Thoracic aorta (tissue), 2 donors: Measurements from ENCODE around the gene COL21A1. TPM values are rescaled to one million over a fixed set of nuclear protein-coding genes. Genes with fewer than 3 reads are reported as not detected.
A peak's percentile ranks its signal among the peaks of the same experiment; 100 is the strongest.

Experiments
- ATAC-seq: fragments of 150-250 bp; one replicate; pipeline ENCODE4 v1.8.0; 2017; ENCODE audit warnings: low read depth; ENCODE audit not compliant: insufficient number of reproducible peaks, low FRiP score
- DNase-seq: peaks from one replicate; pipeline ENCODE4 v3.0.0-alpha.2; 2020; ENCODE audit warnings: low spot score
- H3K27ac ChIP-seq, 2 donors: fragments of 200-600 bp; sonication (generic); 1 replicate in 1 of 2; 2 replicates in 1 of 2; pipeline ENCODE4 v1.5.1; 2016; ENCODE audit warnings: mild to moderate bottlenecking in 2 of 2, moderate library complexity in 2 of 2
- H3K27me3 ChIP-seq: fragments of 200-600 bp; sonication (generic); replicated peaks from 2 replicates; pipeline ENCODE4 v1.6.0; 2016; ENCODE audit warnings: mild to moderate bottlenecking; ENCODE audit not compliant: insufficient read depth
- H3K36me3 ChIP-seq: fragments of 200-600 bp; sonication (generic); one replicate; pipeline ENCODE4 v1.5.1; 2016
- H3K4me1 ChIP-seq, 2 donors: fragments of 200-600 bp; sonication (generic); 1 replicate in 1 of 2; 2 replicates in 1 of 2; pipeline versions ENCODE4 v1.5.1 to v1.6.0; 2016; ENCODE audit warnings: low read depth in 2 of 2, mild to moderate bottlenecking in 1 of 2; ENCODE audit not compliant: control insufficient read depth in 1 of 2
- H3K4me3 ChIP-seq: fragments of 200-600 bp; sonication (generic); 2 replicates; pipeline ENCODE4 v1.5.1; 2016; ENCODE audit warnings: mild to moderate bottlenecking
- H3K9me3 ChIP-seq: fragments of 200-600 bp; sonication (generic); 2 replicates; pipeline ENCODE4 v1.5.1; 2016
- total RNA-seq, 2 donors: library from RNA; depleted of rRNA; stranded (reverse); fragments of >200 nt; gene quantifications; one replicate each; pipeline versions ENCODE4 v1.1.0 to v1.2.3, GENCODE V29; 2016
- TF ChIP-seq, protein P1 (sequence below): fragments of 200-600 bp; sonication (generic); IDR thresholded peaks from one replicate; pipeline ENCODE4 v1.5.1; 2019; ENCODE audit warnings: antibody characterized with exemption

Gene COL21A1
- total RNA-seq, 2 donors from 2014 or later = 52.6 to 53.7 TPM

- DNase-seq (no peak), ATAC-seq (no peak)
- Histone ChIP-seq H3K27me3 (no peaks in the 10 kb centered on the region), H3K9me3 (peaks cover 3% of the 10 kb centered on the region), H3K36me3 (peaks cover 21% of the 10 kb centered on the region), H3K4me1 (peaks cover 8 to 28% of the 10 kb centered on the region in 2 donors), H3K4me3 (no peak overlapping the region), H3K27ac (peak overlapping the region in 1 of 2 donors; percentile 18)
- TF ChIP-seq, protein P1, sequence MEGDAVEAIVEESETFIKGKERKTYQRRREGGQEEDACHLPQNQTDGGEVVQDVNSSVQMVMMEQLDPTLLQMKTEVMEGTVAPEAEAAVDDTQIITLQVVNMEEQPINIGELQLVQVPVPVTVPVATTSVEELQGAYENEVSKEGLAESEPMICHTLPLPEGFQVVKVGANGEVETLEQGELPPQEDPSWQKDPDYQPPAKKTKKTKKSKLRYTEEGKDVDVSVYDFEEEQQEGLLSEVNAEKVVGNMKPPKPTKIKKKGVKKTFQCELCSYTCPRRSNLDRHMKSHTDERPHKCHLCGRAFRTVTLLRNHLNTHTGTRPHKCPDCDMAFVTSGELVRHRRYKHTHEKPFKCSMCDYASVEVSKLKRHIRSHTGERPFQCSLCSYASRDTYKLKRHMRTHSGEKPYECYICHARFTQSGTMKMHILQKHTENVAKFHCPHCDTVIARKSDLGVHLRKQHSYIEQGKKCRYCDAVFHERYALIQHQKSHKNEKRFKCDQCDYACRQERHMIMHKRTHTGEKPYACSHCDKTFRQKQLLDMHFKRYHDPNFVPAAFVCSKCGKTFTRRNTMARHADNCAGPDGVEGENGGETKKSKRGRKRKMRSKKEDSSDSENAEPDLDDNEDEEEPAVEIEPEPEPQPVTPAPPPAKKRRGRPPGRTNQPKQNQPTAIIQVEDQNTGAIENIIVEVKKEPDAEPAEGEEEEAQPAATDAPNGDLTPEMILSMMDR = no peak
These were observed 95.7 kb downstream of the COL21A1 start for GRCh38 chr6:56151609-56152224.

DNA sequence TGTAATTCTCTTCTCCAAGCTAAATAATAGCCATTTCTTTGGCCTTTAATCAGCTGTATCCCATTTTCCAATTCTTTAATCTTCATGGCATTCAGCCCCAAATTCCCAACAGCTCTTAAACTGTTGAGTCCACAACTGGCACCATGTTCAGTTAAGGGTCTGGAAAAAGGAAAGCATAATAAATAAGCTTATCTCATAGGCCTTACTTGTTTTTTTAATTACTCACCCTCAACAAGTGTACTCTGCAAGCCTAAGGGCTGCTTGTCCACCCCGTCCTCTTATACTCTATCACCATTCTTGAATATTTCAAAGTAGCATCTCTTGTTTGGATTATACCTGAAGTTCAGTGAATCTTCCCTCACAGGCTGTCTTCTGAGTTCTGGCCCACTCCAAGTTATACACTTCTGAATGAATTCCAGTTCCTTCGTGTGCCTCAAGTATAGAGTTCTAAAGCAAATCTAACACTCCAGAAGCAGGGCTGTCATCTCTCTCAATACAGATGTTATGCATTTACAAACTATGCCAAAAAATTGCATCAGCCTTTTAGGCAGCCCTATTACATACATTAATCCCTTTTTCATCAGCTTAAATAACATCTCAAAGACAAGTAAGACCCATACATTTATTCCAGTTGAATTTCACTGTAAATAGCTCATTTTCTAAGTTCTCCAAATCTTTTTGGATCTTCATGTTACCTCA, 98.7 kb downstream of the COL21A1 start:
- H3K27ac ChIP-seq = peak overlapping the region; percentile 35 to 54
- H3K4me3 ChIP-seq = no peak overlapping the region
- H3K4me1 ChIP-seq = peaks cover 25 to 50% of the 10 kb centered on the region in 2 donors
- H3K27me3 ChIP-seq = no peaks in the 10 kb centered on the region
- peak; percentile 52 for ATAC-seq
- no peaks in the 10 kb centered on the region for H3K9me3 ChIP-seq
- no peak for DNase-seq
- H3K36me3 ChIP-seq = no peaks in the 10 kb centered on the region
- TF ChIP-seq, protein P1 = no peak

DNA sequence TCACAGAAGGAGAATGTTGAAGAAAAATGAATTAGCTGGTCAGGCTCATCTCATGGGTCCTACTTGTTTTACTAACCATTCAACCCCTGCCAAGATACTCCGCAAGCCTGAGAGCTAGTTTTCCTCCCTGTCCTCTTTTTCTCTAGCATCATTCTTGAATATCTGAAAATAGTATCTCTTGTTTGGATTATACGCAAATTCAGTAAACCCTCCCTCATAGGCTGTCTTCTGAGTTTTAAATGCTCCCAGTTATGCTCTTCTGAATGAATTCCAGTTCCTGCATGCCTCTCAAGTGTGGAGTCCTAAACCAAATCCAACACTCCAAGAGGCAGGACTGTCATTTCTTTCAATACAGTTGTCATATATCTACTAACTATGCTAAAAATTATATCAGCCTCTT, 99.6 kb downstream of the COL21A1 start:
- no peak for ATAC-seq
- Histone ChIP-seq H3K9me3 (no peaks in the 10 kb centered on the region), H3K36me3 (no peaks in the 10 kb centered on the region), H3K27me3 (no peaks in the 10 kb centered on the region), H3K4me3 (no peak overlapping the region), H3K27ac (peak overlapping the region; percentile 35 to 54), H3K4me1 (peaks cover 25 to 50% of the 10 kb centered on the region in 2 donors)
- DNase-seq = no peak
- TF ChIP-seq, protein P1 = no peak

DNA sequence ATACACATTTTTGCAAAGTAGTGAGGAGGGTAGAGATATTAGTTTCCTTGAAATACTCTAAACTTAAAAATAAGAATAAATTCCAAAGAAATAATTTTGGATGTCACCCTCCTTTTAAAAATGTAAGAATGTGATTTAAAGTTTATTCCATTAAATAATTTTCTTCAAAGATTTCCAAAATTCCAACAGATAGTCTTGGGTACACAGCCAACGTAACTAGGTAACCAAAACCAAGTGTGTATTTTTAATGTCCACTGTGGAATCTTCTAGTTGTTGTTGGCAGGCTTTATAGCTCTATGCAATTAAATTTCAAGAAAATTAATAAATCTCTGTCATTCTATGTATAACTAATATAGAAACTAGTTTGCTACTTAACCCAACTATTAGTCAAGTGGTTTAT, 101.3 kb downstream of the COL21A1 start:
- H3K36me3 ChIP-seq = no peaks in the 10 kb centered on the region
- peaks cover 25 to 43% of the 10 kb centered on the region in 2 donors for H3K4me1 ChIP-seq
- no peak overlapping the region for H3K4me3 ChIP-seq
- peak overlapping the region in 1 of 2 donors; percentile 34 for H3K27ac ChIP-seq
- no peaks in the 10 kb centered on the region for H3K9me3 ChIP-seq
- TF ChIP-seq, protein P1 = no peak
- ATAC-seq (no peak), DNase-seq (no peak)
- H3K27me3 ChIP-seq = no peaks in the 10 kb centered on the region

DNA sequence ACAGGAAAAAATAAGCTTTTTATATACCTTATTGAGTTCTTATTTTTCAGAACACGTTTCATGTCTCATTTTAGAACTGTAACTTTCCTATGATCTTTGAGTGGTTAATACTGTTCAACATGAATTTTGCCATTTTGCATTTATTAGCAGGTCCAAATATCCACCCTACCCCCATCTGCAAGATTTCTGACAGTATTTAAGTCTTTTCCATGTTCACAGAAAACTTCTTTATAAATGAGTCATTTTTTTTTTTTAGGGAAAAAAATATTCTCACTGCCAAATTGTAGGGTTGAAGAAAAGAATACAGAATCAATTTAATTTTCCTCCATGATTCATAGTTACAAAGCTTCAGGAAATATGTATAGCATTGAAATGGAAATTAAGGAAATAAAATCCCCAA, 101.8 kb downstream of the COL21A1 start:
- TF ChIP-seq, protein P1 = no peak
- H3K9me3 ChIP-seq = no peaks in the 10 kb centered on the region
- H3K4me3 ChIP-seq = no peak overlapping the region
- no peak overlapping the region for H3K27ac ChIP-seq
- ATAC-seq (no peak), DNase-seq (no peak)
- H3K4me1 ChIP-seq = peaks cover 25 to 43% of the 10 kb centered on the region in 2 donors
- H3K36me3 ChIP-seq = no peaks in the 10 kb centered on the region
- H3K27me3 ChIP-seq = no peaks in the 10 kb centered on the region
